DMS53 (cell line): ENCODE data around the gene HTR3D.
"Not testable (repeated sequence)": the region's sequence is repeated elsewhere in the genome, so short reads cannot be mapped to it uniquely, and the experiment has no call there.

ENCODE experiments used
- DNase-seq: peaks from one replicate; lab custom pipeline; 2025; lab: John Stamatoyannopoulos, UW

HTR3D gene

DNA sequence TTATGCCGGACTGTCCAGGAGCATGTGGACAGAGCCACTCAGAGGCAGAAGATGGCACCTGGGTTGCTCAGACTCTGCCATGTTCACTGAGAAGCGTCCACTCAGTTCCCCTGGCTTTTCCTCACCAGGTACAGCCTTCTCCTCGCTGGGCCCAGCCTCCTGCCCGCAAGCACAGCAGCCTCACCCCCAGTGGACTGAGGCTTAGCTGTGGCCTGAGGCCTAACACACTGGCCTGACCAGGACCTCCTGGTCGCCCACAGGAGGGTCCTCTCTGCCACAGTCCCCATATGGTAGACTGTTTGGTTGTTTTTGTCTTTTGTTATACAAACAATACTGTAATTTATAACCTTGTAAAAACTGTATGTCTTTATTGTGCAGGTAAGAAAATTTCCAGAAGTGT, 36.8 kb downstream of the HTR3D start:
- DNase-seq: no peak

DNA sequence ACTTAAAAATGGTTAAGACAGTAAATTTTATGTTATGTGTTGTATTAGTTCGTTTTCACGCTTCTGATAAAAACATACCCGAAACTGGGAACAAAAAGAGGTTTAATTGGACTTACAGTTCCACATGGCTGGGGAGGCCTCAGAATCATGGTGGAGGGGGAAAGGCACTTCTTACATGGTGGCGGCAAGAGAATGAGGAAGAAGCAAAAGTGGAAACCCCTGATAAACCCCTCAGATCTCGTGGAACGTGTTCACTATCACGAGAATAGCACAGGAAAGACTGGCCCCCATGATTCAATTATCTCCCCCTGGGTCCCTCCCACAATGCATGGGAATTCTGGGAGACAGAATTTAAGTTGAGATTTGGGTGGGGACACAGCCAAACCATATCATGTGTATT, 39.6 kb downstream of the HTR3D start:
- DNase-seq: not testable (repeated sequence)

DNA sequence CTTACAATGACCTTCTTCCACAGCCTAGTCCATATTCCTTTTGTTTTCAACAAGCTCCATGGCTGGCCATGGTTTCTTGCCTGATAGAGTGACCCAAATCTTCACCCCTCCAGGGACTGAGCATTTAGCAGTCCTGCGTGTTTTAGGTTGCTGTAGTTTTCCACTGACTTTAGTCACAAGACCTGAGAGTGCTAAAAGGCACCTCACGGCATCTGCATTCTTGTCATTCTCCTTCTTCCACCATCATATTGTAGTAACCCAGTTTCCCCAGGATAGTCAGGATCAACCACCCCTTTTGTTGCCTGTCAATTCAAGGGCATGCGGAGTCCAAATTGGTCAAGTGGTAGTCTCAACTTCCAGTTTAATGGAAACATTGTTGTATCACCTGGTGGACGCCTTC, 42.1 kb downstream of the HTR3D start:
- no peak for DNase-seq

DNA sequence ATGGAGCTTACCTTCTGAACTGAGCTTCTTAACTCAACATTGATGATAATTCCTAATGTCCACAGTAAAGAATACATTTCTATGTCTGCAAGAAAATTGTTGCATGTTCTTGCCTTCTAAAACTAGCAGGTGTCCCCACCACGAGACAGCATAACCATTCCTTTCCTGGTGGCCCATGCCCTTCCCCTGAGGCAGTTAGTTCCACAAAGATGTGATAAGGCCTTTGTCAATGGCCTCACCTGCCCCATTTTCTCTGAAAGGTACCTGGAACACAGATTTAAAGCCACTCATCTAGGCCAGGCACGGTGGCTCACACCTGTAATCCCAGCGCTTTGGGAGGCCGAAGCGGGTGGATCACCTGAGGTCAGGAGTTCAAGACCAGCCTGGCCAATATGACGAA, 44.4 kb downstream of the HTR3D start:
- DNase-seq: no peak

DNA sequence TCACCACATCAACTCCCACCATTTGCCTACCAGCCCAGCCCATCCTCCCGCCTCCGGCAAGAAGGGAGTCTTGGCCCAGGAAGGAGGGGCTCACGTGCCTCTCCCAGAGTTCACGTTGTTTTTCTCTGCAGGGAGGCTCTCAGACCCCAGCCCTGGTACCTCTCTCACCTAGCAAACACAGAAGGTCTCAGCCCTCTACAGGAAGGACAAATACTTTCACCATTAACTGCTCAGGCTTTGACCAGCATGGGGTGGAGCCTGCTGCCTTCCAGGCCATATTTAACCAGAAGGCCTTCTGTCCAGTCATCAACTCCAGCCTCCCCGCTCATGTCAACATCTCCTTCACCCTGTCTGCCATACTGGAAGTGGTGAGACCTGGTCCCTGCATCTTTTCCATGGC, 46.3 kb downstream of the HTR3D start:
- no peak for DNase-seq

DNA sequence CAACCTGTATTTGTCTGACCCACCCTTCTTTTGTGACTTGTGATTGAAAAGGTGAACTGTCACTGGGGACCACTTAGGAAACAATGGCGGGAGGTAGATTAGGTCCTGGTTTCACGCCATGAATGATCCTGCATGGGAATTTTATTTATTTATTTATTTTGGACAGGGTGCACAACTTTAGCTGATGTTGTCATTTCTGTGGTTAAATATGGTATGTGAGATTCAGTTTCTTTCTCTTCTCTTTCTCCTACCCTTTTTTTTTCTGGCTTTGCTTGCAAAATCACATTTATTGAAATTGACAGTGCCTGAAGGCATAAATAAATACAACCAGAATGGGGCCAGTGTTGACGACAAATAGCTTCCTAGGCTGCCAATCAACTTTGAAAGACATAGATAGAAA, 47.3 kb downstream of the HTR3D start:
- DNase-seq: no peak

DNA sequence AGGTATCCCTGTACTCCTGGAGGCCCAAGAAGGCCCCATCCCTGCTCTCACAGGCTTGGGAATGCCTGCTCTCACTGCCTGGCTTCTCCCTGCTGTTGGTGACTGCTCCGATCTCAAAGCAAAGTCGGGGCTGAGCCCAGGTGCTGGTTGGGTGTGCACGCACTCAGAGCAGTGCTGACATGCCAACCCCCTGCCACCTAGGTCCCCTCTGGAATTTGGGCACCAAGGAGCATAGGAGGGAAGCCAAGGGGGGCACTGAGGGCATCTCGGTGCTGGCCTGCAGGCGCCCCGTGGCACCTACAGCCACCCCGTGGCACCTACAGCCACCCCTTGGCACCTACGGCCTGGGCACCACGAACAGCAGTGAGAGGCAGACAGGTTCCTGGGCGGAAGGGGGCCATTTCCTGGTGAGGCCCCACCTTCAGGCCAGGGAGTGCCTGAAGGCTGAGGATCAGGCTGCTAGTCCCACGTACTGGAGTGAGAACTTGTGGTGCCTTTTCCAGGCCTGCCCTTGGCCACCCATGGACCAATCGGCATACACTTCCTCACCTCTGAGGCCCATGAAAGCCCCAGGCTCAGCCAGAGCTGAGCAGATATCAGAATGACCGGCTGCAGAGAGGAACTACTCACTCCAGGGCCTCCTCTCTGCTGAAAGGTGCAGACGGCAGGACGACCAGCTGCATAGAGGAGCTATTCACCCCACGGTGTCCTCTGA, 49.7 kb downstream of the HTR3D start:
- no peak for DNase-seq

DNA sequence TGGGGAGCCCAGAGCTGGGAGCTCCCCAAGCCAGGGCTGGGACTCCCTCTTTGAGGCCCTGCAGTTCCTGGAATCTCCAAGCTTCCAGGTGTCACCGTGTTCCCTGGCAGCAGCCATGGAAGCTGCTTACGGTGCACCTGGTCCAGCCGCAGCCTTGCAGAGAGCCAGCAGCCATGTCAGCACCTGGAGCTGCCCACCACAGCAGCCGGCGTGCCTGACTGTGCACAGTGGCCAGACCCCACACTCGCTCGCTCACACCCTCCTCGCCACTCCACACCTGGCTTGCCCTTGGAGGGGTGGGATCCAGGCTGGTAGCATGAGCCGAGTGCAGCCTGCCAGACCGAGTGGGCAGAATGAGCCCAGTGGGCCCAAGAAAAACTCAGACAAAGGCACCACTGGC, 50.5 kb downstream of the HTR3D start:
- no peak for DNase-seq

DNA sequence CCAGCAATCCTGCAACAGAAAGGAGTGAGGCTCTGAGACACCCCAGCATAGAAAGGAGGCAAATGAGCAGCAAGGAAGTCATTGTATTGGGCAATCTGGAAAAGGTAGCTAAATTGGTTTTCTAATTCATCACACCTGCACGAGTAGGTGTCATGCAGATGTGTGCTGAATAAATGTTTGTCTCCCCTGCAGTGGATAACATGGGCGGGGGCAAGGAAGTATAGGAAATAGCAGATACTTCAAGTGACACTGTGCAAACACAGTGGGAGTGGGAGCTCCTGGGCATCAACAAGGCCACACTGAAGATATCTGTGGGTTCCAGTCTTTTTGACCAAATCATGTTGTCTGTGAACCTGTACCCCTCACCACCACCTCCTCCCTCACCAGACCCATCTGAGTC, 50.9 kb downstream of the HTR3D start:
- peak; percentile 35 for DNase-seq

DNA sequence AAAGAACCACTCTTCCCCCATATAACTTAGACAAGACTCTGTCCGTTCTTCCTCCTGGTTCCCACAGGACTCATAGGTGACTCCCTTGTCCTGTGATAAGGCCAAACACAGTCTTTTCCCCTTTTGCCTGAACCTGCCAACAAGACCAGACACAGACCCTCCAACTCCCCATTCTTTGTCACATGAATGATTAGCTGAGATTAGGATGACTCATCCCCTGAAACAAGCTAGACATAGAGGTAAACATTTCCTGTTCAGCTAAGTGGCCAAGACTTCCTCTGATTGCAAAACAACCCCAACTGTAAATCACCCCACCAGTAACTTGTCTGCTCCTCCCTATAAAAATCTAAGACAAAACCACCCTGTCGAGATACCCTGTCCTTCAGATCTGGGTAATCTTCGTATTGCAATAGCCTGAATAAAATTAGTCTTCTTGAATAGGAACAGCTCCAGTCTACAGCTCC, 53.9 kb downstream of the HTR3D start:
- DNase-seq: peak; percentile 40
